Muscle of back (tissue), 11 donors: ENCODE results near the gene TNFSF13. TPM values are rescaled to one million over a fixed set of nuclear protein-coding genes. Genes with fewer than 3 reads are reported as not detected.

Source experiments
- DNase-seq, 3 donors: peaks; one replicate each; pipeline versions ENCODE4 v3.0.0 to v3.0.0-alpha.2; 2013
- polyA plus RNA-seq, 10 donors: library from polyadenylated mRNA; unstranded; fragments of 120-200 nt; gene quantifications; one replicate each; pipeline ENCODE4 v1.2.1, GENCODE V29; 2013; ENCODE audit not compliant: insufficient read length in 10 of 10

TNFSF13 gene
- polyA plus RNA-seq, 10 donors, result 2.4 to 6.3 (median 4.0) TPM

DNA sequence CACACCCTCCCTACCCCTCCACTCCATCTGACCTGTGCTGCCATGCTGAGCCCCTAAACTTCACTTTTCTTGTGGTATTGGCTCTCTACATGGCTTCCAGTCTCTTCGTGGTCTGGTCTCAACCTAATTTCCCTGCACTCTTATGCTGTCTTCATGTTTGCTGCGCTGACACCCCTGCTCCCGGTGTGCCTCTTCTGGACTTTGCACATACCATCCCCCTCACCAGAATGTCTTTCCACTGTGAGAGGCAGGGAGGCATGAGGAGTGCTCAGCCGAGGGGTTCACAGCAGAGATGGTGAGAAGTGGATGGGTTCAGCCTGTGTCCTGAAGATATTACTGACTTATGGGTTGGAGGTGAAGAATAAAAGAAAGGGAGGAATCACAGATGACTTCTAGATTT, 7.2 kb upstream of the TNFSF13 start:
- DNase-seq, result no peak

DNA sequence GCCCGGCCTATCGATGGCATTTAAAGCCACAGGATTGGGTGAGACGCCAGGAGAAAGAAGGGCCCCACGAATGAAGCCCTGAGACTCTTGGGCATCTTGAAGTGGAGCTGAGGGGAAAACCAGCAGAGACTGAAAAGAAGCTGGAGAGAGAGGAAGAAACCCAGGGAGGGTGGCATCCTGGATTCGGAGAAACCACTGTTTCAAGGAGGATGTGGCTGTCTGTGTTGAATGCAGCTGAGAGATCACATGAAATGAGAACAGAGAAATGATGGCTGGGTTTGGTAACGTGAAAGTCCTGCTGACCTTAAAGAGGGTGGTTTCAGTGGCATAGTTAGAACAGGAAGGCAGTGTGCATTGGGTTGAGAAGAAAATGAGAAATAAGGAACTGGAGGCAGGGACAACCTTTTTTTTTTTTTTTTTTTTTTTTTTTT, 5.9 kb upstream of the TNFSF13 start:
- peak in 1 of 3 donors; percentile 32 for DNase-seq

DNA sequence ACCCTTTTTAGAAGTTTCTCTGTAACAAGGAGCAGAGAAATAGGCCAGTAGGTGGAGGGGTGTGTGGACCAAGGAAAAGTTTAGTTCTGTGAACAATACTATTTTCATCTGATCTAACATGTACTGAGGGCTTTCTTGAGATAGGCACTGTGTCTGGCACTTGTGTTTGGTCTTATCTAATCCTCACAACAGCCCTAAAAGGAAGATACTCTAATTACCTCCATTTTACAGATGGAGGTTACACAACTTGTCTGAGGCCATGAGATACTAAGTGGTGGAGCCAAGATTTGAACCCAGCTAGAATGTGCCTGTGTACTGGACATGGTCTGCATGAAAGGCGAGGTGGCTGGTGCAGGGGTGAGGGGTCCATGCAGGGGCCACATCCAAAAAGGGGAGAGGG, 5.2 kb upstream of the TNFSF13 start:
- no peak for DNase-seq

DNA sequence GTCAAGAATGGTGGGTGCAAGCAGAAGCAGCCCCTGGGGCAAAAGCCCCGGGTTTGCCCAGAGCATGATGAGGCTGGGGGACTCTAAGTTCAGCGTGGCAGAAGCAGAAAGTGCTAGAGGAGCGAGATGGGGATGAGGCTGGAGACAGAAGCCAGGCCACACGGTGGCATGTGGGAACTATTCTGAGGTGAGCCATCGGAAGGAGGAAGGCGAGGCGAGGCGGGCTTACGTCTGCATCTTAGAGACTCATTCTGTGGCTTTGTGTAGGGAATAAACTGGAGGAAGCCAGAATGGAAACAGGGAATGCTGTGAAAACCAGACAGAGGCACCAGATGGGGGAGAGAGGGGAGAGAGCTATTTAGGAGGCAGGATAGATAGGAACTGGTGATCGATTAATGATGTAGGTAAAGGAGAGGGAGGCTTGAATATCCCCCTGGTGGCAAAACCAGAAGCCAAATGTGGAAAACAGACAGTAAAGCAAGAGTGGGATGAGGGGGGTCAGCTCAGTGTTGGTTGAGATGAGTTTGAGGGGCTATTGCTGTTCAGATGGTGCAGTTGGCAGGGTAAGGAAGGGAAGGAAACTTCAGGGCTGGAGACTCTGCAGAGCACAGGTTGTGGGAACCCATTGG, 3.1 kb upstream of the TNFSF13 start:
- peak in 1 of 3 donors; percentile 40 for DNase-seq

DNA sequence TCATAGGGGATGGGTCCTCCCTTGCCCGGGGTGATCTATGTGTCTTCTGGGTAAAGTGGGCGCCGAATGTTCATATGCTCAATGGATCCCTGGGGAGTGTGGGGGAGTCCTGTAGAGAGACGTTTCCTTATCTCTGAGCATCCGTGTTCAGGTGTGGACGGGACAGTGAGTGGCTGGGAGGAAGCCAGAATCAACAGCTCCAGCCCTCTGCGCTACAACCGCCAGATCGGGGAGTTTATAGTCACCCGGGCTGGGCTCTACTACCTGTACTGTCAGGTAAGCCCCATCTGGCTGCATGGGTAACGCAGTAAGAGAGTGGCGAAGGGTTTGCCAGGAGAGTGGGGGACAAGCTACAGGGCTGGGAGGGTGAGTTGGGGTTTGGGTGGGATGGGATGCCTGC, 1.9 kb upstream of the TNFSF13 start:
- DNase-seq, result no peak

DNA sequence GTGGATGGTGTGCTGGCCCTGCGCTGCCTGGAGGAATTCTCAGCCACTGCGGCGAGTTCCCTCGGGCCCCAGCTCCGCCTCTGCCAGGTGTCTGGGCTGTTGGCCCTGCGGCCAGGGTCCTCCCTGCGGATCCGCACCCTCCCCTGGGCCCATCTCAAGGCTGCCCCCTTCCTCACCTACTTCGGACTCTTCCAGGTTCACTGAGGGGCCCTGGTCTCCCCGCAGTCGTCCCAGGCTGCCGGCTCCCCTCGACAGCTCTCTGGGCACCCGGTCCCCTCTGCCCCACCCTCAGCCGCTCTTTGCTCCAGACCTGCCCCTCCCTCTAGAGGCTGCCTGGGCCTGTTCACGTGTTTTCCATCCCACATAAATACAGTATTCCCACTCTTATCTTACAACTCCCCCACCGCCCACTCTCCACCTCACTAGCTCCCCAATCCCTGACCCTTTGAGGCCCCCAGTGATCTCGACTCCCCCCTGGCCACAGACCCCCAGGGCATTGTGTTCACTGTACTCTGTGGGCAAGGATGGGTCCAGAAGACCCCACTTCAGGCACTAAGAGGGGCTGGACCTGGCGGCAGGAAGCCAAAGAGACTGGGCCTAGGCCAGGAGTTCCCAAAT, 1.3 kb upstream of the TNFSF13 start:
- no peak for DNase-seq

DNA sequence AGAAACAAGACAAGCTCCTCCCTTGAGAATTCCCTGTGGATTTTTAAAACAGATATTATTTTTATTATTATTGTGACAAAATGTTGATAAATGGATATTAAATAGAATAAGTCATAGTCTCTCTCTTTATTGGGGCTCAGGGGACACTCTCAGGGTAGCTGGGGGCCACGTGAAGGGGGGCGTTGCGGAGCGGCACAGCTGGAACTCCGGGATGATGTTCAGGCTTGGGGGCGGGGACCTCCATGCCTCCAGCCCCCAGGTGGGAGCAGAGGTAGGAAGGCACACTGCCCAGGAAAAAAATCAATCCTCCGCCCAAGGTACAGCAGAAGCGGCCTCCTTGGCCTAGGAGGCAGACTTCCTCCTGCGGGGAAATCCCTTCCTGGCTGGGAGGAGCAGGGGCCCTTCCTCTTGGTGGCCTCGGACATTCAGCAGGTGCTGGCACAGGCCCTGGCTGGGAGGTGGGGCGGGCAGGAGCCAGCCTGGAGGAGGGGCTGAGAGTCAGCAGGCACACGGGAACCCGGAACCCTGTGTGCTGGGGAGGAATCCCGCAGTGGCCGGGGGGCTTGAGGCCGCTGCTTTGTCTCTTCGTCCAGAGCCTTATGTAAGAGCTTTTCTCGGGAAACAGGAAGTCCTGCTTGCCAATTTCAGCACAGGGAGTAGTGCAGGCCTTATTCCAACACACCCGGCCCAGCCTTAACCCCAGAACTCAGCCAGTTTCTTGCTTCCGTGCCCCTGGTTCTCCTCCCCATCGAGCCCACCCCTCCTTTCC, 591 bp upstream of the TNFSF13 start:
- DNase-seq, result peak; percentile 60 to 96 (median 89)

DNA sequence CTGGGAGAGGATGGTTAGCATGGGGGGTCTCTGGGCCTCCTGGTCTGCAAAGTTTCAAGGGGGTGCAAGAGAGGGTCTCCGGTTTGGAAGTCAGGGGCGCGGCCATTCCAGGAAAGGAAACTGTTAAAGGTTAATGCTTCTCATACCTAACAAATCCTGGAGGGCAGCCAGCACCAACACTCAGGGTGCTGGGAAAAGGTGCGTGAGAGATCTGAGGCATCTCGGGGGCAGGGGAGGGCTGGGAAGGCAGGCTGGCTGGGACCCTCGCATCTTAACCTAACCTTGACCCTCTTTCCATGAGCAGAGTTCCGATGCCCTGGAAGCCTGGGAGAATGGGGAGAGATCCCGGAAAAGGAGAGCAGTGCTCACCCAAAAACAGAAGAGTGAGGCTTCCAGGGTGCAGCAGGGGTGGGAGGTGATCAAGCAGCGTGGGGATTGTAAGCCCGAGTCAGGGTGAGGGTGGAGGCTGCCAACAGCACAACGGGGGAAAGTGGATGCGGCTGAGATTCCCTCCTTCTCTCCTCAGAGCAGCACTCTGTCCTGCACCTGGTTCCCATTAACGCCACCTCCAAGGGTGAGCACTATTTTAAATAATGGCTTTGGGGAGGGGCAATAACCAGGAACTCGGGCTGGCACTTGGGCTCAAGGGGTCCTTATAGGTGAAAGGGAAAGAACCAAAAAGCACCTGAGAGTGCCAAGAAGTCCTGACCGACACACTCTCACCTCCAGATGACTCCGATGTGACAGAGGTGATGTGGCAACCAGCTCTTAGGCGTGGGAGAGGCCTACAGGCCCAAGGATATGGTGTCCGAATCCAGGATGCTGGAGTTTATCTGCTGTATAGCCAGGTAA, 996 bp downstream of the TNFSF13 start:
- peak in 1 of 3 donors; percentile 27 for DNase-seq

DNA sequence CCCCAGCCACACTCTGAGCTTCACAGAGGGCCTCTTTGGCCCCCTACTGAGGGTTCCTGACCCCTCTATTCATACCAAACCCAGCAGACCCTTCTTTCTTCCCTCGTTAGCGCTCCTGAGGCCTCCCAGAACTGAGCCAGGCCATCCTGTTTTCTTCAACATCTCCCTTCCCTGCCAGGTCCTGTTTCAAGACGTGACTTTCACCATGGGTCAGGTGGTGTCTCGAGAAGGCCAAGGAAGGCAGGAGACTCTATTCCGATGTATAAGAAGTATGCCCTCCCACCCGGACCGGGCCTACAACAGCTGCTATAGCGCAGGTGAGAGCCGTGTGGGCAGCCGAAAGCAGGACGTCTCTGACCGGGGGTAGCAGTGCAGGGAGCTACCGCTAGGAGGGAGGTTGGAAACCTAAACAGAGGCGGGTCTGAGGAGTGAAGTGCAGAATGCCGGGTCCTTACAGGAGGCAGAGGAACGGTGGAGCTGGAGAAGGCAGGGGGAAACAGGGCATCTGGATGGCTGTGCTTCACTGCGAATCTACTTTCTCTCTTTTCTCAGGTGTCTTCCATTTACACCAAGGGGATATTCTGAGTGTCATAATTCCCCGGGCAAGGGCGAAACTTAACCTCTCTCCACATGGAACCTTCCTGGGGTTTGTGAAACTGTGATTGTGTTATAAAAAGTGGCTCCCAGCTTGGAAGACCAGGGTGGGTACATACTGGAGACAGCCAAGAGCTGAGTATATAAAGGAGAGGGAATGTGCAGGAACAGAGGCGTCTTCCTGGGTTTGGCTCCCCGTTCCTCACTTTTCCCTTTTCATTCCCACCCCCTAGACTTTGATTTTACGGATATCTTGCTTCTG, 1.9 kb downstream of the TNFSF13 start:
- DNase-seq, result peak in 1 of 3 donors; percentile 78

DNA sequence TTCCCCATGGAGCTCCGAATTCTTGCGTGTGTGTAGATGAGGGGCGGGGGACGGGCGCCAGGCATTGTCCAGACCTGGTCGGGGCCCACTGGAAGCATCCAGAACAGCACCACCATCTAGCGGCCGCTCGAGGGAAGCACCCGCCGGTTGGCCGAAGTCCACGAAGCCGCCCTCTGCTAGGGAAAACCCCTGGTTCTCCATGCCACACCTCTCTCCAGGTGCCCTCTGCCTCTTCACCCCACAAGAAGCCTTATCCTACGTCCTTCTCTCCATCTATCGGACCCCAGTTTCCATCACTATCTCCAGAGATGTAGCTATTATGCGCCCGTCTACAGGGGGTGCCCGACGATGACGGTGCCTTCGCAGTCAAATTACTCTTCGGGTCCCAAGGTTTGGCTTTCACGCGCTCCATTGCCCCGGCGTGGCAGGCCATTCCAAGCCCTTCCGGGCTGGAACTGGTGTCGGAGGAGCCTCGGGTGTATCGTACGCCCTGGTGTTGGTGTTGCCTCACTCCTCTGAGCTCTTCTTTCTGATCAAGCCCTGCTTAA, 2.6 kb downstream of the TNFSF13 start:
- peak; percentile 82 to 94 (median 91) for DNase-seq

DNA sequence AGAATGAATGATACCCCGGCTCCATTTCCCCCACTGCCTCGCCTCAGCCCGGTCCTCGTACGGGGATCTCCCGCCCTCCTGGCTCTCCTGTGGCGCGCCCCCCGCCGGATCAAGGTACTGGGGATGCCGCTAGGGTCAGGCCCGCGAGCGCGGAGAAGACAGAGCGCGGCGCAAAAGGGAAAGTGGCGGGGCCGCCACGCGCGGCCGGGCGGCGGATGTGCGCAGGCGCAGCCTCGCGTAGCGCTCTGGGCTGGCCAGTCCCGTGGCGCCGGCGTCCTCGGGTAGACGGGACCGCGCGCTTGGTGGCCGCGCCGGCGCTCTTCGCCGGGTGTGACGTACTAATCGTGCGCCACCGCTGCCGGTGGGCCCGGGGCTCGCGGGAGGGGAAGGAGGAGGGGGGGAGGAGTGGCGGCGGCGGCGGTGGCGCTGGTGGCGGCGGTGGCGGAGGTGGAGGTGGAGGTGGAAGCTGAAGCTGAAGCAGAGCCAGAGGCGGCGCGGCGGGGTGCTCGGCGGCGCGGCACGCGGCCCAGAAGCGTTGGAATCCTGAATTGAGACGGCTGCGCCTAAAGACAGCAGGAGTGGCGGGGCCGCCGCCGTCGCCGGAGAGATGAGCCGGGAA, 3.1 kb downstream of the TNFSF13 start, which contains the start of gene SENP3:
Gene SENP3, plus strand, starts transcription at position 331 of the 619 bp plus-strand sequence. CDS start 1,158 bp downstream, outside the sequence.
- DNase-seq, result peak; percentile 91 to 97 (median 94)

DNA sequence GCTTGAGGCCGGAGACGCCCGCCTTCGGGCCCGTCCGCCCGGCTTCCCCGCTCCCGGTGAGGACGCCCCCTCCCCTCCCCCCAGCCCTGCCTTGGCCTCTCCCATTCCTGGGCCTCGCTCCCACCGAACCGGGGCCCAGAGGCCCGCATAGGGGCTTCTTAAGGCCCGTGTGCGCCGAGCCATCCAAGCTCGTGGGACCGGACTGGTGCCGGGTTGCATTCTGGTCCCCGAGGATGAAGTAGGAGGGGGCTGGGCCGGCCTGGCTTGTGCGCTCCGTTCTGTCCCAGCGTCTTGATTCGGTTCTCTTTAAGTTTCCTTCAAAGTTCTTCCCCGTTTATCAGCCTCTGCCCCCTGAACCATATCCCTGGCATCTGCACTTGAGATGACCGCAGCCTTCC, 3.7 kb downstream of the TNFSF13 start:
- no peak for DNase-seq

DNA sequence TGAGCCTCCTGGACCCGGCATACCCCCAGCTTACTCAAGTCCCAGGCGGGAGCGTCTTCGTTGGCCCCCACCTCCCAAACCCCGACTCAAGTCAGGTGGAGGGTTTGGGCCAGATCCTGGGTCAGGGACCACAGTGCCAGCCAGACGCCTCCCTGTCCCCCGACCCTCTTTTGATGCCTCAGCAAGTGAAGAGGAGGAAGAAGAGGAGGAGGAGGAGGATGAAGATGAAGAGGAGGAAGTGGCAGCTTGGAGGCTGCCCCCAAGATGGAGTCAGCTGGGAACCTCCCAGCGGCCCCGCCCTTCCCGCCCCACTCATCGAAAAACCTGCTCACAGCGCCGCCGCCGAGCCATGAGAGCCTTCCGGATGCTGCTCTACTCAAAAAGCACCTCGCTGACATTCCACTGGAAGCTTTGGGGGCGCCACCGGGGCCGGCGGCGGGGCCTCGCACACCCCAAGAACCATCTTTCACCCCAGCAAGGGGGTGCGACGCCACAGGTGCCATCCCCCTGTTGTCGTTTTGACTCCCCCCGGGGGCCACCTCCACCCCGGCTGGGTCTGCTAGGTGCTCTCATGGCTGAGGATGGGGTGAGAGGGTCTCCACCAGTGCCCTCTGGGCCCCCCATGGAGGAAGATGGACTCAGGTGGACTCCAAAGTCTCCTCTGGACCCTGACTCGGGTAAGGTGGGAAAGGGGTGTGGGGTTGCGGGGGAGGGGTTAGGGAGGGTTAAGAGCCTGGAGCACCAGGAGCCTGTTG, 4.7 kb downstream of the TNFSF13 start:
- DNase-seq, result no peak

DNA sequence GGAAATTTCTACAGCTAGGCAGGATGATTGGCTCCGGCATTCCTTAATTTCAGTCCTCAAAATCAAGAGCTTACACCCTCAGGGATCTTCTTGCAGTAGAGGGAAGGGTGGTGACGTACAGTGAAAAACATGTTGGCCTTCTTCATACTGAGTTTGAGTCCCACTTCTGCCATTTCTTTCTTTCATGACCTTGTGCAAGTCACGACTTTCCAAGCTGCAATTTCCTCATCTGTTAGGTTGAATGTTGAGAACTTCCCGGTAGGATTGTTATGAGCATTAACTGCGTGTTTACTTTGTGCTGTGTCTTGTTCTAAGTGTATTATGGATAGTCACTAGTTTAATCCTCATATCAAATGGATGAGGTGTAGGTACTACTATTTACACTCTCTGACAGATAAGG, 11.0 kb downstream of the TNFSF13 start:
- DNase-seq, result no peak

DNA sequence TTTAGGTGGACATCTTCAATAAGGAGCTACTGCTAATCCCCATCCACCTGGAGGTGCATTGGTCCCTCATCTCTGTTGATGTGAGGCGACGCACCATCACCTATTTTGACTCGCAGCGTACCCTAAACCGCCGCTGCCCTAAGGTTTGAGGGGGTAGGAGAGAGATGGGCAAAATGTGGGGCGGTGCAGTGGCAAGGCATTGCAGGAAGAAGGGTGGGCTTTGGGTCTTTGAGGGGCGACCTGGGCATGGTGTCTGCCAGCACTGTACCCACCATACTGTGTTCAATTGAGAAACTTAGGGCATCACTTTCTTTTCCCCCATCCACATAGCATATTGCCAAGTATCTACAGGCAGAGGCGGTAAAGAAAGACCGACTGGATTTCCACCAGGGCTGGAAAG, 11.8 kb downstream of the TNFSF13 start:
- no peak for DNase-seq

DNA sequence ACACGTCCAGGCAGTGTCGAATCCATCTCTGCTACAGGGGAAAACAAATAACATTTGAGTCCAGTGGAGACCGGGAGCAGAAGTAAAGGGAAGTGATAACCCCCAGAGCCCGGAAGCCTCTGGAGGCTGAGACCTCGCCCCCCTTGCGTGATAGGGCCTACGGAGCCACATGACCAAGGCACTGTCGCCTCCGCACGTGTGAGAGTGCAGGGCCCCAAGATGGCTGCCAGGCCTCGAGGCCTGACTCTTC, 13.7 kb downstream of the TNFSF13 start:
- DNase-seq, result no peak

DNA sequence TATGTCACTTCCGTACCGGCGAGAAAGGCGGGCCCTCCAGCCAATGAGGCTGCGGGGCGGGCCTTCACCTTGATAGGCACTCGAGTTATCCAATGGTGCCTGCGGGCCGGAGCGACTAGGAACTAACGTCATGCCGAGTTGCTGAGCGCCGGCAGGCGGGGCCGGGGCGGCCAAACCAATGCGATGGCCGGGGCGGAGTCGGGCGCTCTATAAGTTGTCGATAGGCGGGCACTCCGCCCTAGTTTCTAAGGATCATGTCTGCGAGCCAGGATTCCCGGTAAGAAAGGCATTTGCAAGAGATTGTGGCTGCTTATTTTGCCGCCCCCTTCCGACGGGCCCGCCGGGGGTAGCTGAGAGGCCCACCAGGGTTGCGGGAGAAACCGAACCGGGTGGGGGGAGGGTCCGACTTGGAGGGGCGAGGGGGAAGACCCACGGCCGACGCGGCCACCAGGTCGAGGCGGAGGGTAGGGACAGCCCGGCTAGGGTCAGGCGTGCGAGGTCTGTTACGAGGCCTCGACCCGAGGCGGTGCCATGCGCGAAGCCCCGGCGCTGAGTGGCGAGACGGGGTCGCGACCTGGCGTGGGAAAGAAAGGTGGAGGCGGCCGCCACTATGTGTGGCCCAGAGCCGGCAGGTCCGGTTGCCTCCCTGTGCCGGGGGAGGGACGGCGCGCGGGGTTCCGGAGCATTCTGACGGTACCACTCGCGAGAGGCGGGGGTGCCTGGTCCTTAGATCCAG, 14.2 kb downstream of the TNFSF13 start:
- DNase-seq, result peak; percentile 98 to 100 (median 99)

DNA sequence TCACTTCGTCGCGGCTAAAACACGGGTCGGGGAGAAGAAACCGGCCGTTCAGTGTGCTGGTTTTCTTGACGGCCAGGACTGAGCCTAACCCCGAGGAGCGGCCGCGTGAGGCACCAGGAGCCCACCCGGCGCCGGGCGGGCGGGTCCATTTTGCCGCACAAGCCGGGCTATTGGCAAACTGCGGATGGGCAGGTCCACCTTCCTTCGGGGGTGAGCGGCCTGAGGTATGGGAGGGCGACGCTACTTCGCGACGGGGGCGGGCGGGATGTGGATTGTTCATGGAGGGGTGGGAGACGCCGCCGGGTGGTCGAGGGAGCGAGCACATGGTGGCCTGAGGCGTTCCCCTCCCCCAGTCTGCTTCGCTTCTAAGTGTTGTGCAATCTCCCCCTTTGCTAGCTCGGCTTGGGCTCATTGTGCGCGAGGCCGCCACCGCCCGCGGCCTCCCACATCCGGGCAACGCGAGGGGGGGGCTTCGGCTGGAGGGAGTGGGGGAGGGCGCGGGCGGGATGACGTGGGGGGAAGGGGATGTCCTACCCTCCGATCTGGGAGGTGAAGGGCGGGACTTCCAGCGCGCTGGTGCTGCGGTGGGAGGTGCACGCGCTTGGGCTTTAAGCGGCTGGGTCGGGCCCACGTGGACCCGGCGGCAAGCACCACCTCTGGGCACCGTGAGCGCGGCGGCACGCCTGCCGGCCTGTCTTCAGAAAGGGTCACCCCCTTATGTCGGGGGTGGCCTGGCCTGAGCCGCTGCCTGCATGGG, 15.0 kb downstream of the TNFSF13 start:
- DNase-seq, result peak; percentile 91 to 96 (median 94)
